H9 (cell line): Measurements from ENCODE around the gene TTC3. TPM values are rescaled to one million over a fixed set of nuclear protein-coding genes. Genes with fewer than 3 reads are reported as not detected.
A peak's percentile ranks its signal among the peaks of the same experiment; 100 is the strongest.

Experiments
- DNase-seq: peaks from one replicate; pipeline ENCODE4 v3.0.0-alpha.2; 2017
- H2AFZ ChIP-seq: one replicate; pipeline ENCODE4 v1.6.1; 2013; ENCODE audit warnings: mild to moderate bottlenecking, low read length, control low read depth, moderate library complexity
- H2AK5ac ChIP-seq: 2 replicates; pipeline ENCODE4 v1.6.1; 2013; ENCODE audit warnings: low read length, control low read depth, mixed read lengths; ENCODE audit not compliant: insufficient read length
- H2BK120ac ChIP-seq: one replicate; pipeline ENCODE4 v1.6.1; 2013; ENCODE audit warnings: low read depth, mild to moderate bottlenecking, low read length, control low read depth, inconsistent platforms; ENCODE audit not compliant: poor library complexity, severe bottlenecking
- H2BK12ac ChIP-seq: 2 replicates; pipeline ENCODE4 v1.6.1; 2013; ENCODE audit warnings: low read length, control low read depth, mixed read lengths, low read depth; ENCODE audit not compliant: insufficient read length
- H2BK15ac ChIP-seq: 2 replicates; pipeline ENCODE4 v1.6.1; 2013; ENCODE audit warnings: low read depth, low read length, control low read depth
- H2BK20ac ChIP-seq: one replicate; pipeline ENCODE4 v1.6.1; 2013; ENCODE audit warnings: low read depth, mild to moderate bottlenecking, low read length, control low read depth, inconsistent platforms; ENCODE audit not compliant: poor library complexity, severe bottlenecking
- H2BK5ac ChIP-seq: 2 replicates; pipeline ENCODE4 v1.6.1; 2013; ENCODE audit warnings: low read length, control low read depth, mixed read lengths; ENCODE audit not compliant: insufficient read length
- H3K14ac ChIP-seq: 2 replicates; pipeline ENCODE4 v1.6.1; 2013; ENCODE audit warnings: low read length, control low read depth; ENCODE audit not compliant: insufficient read depth
- H3K18ac ChIP-seq: 2 replicates; pipeline ENCODE4 v1.6.1; 2013; ENCODE audit warnings: low read depth, mild to moderate bottlenecking, mixed read lengths, low read length, control low read depth; ENCODE audit not compliant: insufficient read length
- H3K23ac ChIP-seq: 2 replicates; pipeline ENCODE4 v1.6.1; 2013; ENCODE audit warnings: low read length, control low read depth, mixed read lengths, low read depth; ENCODE audit not compliant: insufficient read length
- H3K23me2 ChIP-seq: 2 replicates; pipeline ENCODE4 v1.6.1; 2013; ENCODE audit warnings: low read depth, mild to moderate bottlenecking, mixed read lengths, low read length, control low read depth; ENCODE audit not compliant: insufficient read length, poor library complexity, severe bottlenecking
- H3K27ac ChIP-seq: 2 replicates; pipeline ENCODE4 v1.5.1; 2013; ENCODE audit warnings: low read length, control low read depth, mixed read lengths, low read depth; ENCODE audit not compliant: insufficient read length
- H3K27me3 ChIP-seq: 2 replicates; pipeline ENCODE4 v1.6.1; 2013; ENCODE audit warnings: low read length, control low read depth, inconsistent platforms; ENCODE audit not compliant: insufficient read depth
- H3K4ac ChIP-seq: 2 replicates; pipeline ENCODE4 v1.6.1; 2013; ENCODE audit warnings: low read depth, mild to moderate bottlenecking, control low read depth, inconsistent platforms, low read length, moderate library complexity
- H3K4me1 ChIP-seq: 2 replicates; pipeline ENCODE4 v1.6.1; 2013; ENCODE audit warnings: low read length, control low read depth, inconsistent platforms; ENCODE audit not compliant: insufficient read depth
- H3K4me2 ChIP-seq: 2 replicates; pipeline ENCODE4 v1.6.1; 2013; ENCODE audit warnings: low read length, control low read depth, mixed read lengths; ENCODE audit not compliant: insufficient read length, insufficient read depth
- H3K56ac ChIP-seq: 2 replicates; pipeline ENCODE4 v1.6.1; 2013; ENCODE audit warnings: low read depth, mild to moderate bottlenecking, mixed read lengths, low read length, control low read depth; ENCODE audit not compliant: insufficient read length
- H3K79me1 ChIP-seq: 2 replicates; pipeline ENCODE4 v1.6.1; 2013; ENCODE audit warnings: low read depth, mild to moderate bottlenecking, moderate library complexity, low read length, control low read depth, inconsistent platforms; ENCODE audit not compliant: insufficient read depth, poor library complexity, severe bottlenecking
- H3K79me2 ChIP-seq: 2 replicates; pipeline ENCODE4 v1.6.1; 2013; ENCODE audit warnings: low read length, control low read depth, inconsistent platforms; ENCODE audit not compliant: insufficient read depth
- H3K9ac ChIP-seq: 2 replicates; pipeline ENCODE4 v1.6.1; 2013; ENCODE audit warnings: low read length, control low read depth, mixed read lengths; ENCODE audit not compliant: insufficient read length; ENCODE audit errors: extremely low read depth
- H3K9me3 ChIP-seq: one replicate; pipeline ENCODE4 v1.6.1; 2013; ENCODE audit warnings: low read depth, low read length, inconsistent platforms; ENCODE audit not compliant: control insufficient read depth
- H3T11ph ChIP-seq: one replicate; pipeline ENCODE4 v1.6.1; 2013; ENCODE audit warnings: mild to moderate bottlenecking, low read length, control low read depth, inconsistent platforms
- H4K20me1 ChIP-seq: one replicate; pipeline ENCODE4 v1.6.1; 2013; ENCODE audit not compliant: control insufficient read depth, insufficient read length, insufficient read depth
- H4K5ac ChIP-seq: 2 replicates; pipeline ENCODE4 v1.6.1; 2013; ENCODE audit warnings: low read depth, mild to moderate bottlenecking, mixed read lengths, low read length, control low read depth; ENCODE audit not compliant: insufficient read length
- H4K8ac ChIP-seq: replicated peaks from 2 replicates; pipeline ENCODE4 v1.6.1; 2013; ENCODE audit warnings: low read length, control low read depth, mixed read lengths, low read depth; ENCODE audit not compliant: insufficient read length
- H4K91ac ChIP-seq: 2 replicates; pipeline ENCODE4 v1.6.1; 2013; ENCODE audit warnings: low read depth, mild to moderate bottlenecking, moderate library complexity, mixed read lengths, low read length, control low read depth; ENCODE audit not compliant: insufficient read length
- H3K27ac Mint-ChIP-seq, 3 experiments: 2 replicates in 2 of 3; 3 replicates in 1 of 3; pipeline ENCODE4 v1.8.0; 2020 to 2021; ENCODE audit warnings: mixed read lengths in 3 of 3, mild to moderate bottlenecking in 1 of 3, moderate library complexity in 1 of 3
- H3K27me3 Mint-ChIP-seq: 2 replicates; pipeline ENCODE4 v1.8.0; 2021; ENCODE audit warnings: low read depth, mild to moderate bottlenecking, moderate library complexity, mixed read lengths
- H3K36me3 Mint-ChIP-seq, 3 experiments: 2 replicates in 2 of 3; 3 replicates in 1 of 3; pipeline ENCODE4 v1.8.0; 2020 to 2021; ENCODE audit warnings: low read depth in 3 of 3, mixed read lengths in 3 of 3; ENCODE audit not compliant: insufficient read depth in 1 of 3
- H3K4me1 Mint-ChIP-seq, 2 experiments: 2 replicates each; pipeline ENCODE4 v1.8.0; 2020; ENCODE audit warnings: mixed read lengths in 2 of 2
- H3K4me3 Mint-ChIP-seq, 2 experiments: 2 replicates in 1 of 2; 3 replicates in 1 of 2; pipeline ENCODE4 v1.8.0; 2020 to 2021; ENCODE audit warnings: mild to moderate bottlenecking in 2 of 2, mixed read lengths in 2 of 2, moderate library complexity in 1 of 2
- H3K9me3 Mint-ChIP-seq, 2 experiments: 2 replicates in 1 of 2; 3 replicates in 1 of 2; pipeline ENCODE4 v1.8.0; 2020; ENCODE audit warnings: mild to moderate bottlenecking in 2 of 2, mixed read lengths in 2 of 2, moderate library complexity in 1 of 2
- CTCF ChIP-seq: fragments of 200-600 bp; sonication (generic); conservative IDR thresholded peaks from 3 replicates; pipeline ENCODE4 v1.8.0; 2021; ENCODE audit warnings: antibody characterized with exemption, mild to moderate bottlenecking
- WGBS: extraction: QIAGEN DNeasy Blood & Tissue Kit; methylation state at CpG from one replicate; pipeline ENCODE4 v1.1.7; 2013; ENCODE audit warnings: missing lambda C conversion rate, low lambda C conversion rate, mixed read lengths; ENCODE audit not compliant: insufficient read length; ENCODE audit errors: extremely low coverage; 5-methylcytosine and 5-hydroxymethylcytosine counted together
- total RNA-seq: library from RNA; stranded (reverse); gene quantifications from 2 replicates; pipeline ENCODE4 v1.2.1, GENCODE V29; 2021

TTC3 gene
- total RNA-seq, 1 experiment from 2014 or later = 46.5 TPM

- no peak overlapping the region for H3K56ac ChIP-seq
- no peak overlapping the region for H3K27ac ChIP-seq
- H3K9ac ChIP-seq = no peak overlapping the region
- H4K8ac ChIP-seq = no peak overlapping the region
- H3K9me3 ChIP-seq = no peaks in the 10 kb centered on the region
- Mint-ChIP-seq H3K9me3 (no peaks in the 10 kb centered on the region), H3K4me3 (no peak overlapping the region), H3K27me3 (no peaks in the 10 kb centered on the region), H3K27ac (0 out of 7 replicates have a peak overlapping the region, but pooled peaks of 1 of the 3 experiments have one; percentile 6), H3K36me3 (peaks cover 5 to 14% (median 11%) of the 10 kb centered on the region in 3 experiments; a peak in 6 of 7 replicates), H3K4me1 (no peaks in the 10 kb centered on the region)
- no peak overlapping the region for H3T11ph ChIP-seq
- no peak overlapping the region for H2BK15ac ChIP-seq
- H3K79me1 ChIP-seq = no peaks in the 10 kb centered on the region
- no peak overlapping the region for H3K4ac ChIP-seq
- H3K4me2 ChIP-seq = no peak overlapping the region
- no peak for DNase-seq
- no peak overlapping the region for H2BK120ac ChIP-seq
- H4K20me1 ChIP-seq = no peaks in the 10 kb centered on the region
- H3K27me3 ChIP-seq = no peaks in the 10 kb centered on the region
- no CpG with 5 or more reads among the region's 9 CpGs for WGBS
- no peak overlapping the region for H2BK20ac ChIP-seq
- no peak overlapping the region for H4K91ac ChIP-seq
- TF ChIP-seq CTCF = no peak
- H3K23me2 ChIP-seq = no peaks in the 10 kb centered on the region
- H3K4me1 ChIP-seq = no peaks in the 10 kb centered on the region
- no peak overlapping the region for H3K14ac ChIP-seq
- no peak overlapping the region for H4K5ac ChIP-seq
- H2AFZ ChIP-seq = no peak overlapping the region
- H2BK12ac ChIP-seq = no peak overlapping the region
- H3K23ac ChIP-seq = no peak overlapping the region
- no peak overlapping the region for H3K18ac ChIP-seq
- H2AK5ac ChIP-seq = no peak overlapping the region
- H3K79me2 ChIP-seq = no peaks in the 10 kb centered on the region
- H2BK5ac ChIP-seq = no peak overlapping the region
Measured at GRCh38 chr21:37184784-37185593, 111.9 kb downstream of the TTC3 start.
